WI38 (cell line): ENCODE results near the gene NOD1.
A peak's percentile ranks its signal among the peaks of the same experiment; 100 is the strongest.

ENCODE experiments used
- H3K4me3 ChIP-seq: 2 replicates; pipeline ENCODE4 v1.5.1; 2011; ENCODE audit warnings: low read depth, mild to moderate bottlenecking, control low read depth, low read length
- CTCF ChIP-seq: IDR thresholded peaks from 2 replicates; pipeline ENCODE4 v1.5.1; 2012; ENCODE audit warnings: low read depth, mild to moderate bottlenecking, control low read depth, low read length

NOD1 gene

GRCh38 chr7:30479202-30480120 is 877 bp upstream of the NOD1 start:
- no peak for TF ChIP-seq CTCF

GRCh38 chr7:30476459-30477145 is 2.0 kb downstream of the NOD1 start:
- H3K4me3 ChIP-seq, result no peak overlapping the region
- no peak for TF ChIP-seq CTCF

More at GRCh38 chr7:30479202-30480120, 877 bp upstream of the NOD1 start:
- H3K4me3 ChIP-seq, result peak overlapping the region; percentile 76

GRCh38 chr7:30475580-30475979 is 3.0 kb downstream of the NOD1 start:
- H3K4me3 ChIP-seq, result no peak overlapping the region

GRCh38 chr7:30474893-30475292 is 3.7 kb downstream of the NOD1 start:
- H3K4me3 ChIP-seq, result no peak overlapping the region
- TF ChIP-seq CTCF, result no peak

More at GRCh38 chr7:30475580-30475979, 3.0 kb downstream of the NOD1 start:
- TF ChIP-seq CTCF, result no peak

DNA sequence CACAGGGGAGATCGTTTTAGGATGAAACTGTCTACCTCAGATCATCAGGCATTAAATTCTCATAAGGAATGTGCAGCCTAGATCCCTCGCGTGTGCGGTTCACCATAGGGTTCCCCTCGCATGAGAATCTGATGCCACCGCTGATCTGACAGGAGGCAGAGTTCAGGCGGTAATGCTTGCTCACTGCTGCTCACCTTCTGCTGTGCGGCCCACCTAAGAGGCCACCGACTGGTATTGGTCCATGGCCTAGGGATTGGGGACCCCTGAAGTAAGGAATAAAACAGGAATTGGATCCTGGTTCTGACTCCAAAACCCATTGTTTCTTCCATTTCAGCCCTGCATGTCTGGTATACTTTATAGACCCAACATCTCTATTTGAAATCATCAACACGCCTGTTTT is 4.1 kb downstream of the NOD1 start:
- no peak for TF ChIP-seq CTCF
- H3K4me3 ChIP-seq, result no peak overlapping the region

DNA sequence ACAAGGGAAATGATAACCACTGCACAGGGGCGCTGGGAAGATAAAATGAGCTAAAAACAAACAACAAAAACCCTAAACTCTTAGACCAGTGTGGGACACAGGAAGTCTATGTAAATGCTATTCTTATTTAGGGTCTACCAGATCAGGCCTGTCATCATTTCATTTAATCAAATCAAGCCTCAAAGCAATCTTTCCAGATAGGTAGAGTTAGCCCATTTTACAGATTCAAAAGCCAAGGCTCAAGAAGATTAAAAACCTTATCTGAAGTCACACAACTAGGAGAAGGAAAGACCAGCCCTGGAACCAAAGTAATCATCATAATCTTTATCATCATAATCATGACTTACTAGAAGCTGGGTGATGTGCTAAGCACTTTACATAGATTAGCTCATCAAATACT is 4.7 kb downstream of the NOD1 start:
- H3K4me3 ChIP-seq, result no peak overlapping the region
- TF ChIP-seq CTCF, result no peak
